SU-DHL-6 (cell line): ENCODE measurements around the gene GSK3B.
"Not testable (repeated sequence)": the region's sequence is repeated elsewhere in the genome, so short reads cannot be mapped to it uniquely, and the experiment has no call there.

Experiments
- H2AFZ ChIP-seq: fragments of 200-600 bp; sonication (generic); 2 replicates; pipeline ENCODE4 v1.6.1; 2014; ENCODE audit warnings: low read depth, mild to moderate bottlenecking, moderate library complexity, mixed read lengths, antibody characterized with exemption, low read length; ENCODE audit not compliant: severe bottlenecking
- H3F3A ChIP-seq: fragments of 200-600 bp; shearing (Covaris generic); 2 replicates; pipeline ENCODE4 v1.6.0; 2016; ENCODE audit warnings: antibody characterized with exemption, mild to moderate bottlenecking; ENCODE audit not compliant: insufficient read depth
- H3K27ac ChIP-seq: fragments of 200-600 bp; sonication (generic); 2 replicates; pipeline ENCODE4 v1.5.1; 2016; ENCODE audit warnings: low read depth, mild to moderate bottlenecking, low read length, moderate library complexity, mixed read lengths
- H3K27me3 ChIP-seq: fragments of 200-600 bp; sonication (generic), shearing (Covaris generic); 2 replicates; pipeline ENCODE4 v1.6.0; 2014; ENCODE audit warnings: mild to moderate bottlenecking, low read length
- H3K36me3 ChIP-seq: fragments of 200-600 bp; sonication (generic); 2 replicates; pipeline ENCODE4 v1.6.1; 2014; ENCODE audit warnings: mild to moderate bottlenecking, low read length, mixed read lengths
- H3K4me2 ChIP-seq: fragments of 300-600, 200-600 bp; shearing (Covaris generic), sonication (generic); 2 replicates; pipeline ENCODE4 v1.6.0; 2014; ENCODE audit warnings: low read length, low read depth, mild to moderate bottlenecking; ENCODE audit not compliant: poor library complexity, severe bottlenecking
- H3K4me3 ChIP-seq: fragments of 200-600 bp; sonication (generic); 2 replicates; pipeline ENCODE4 v1.5.1; 2014; ENCODE audit warnings: antibody characterized with exemption, low read length, mild to moderate bottlenecking, mixed read lengths; ENCODE audit not compliant: insufficient read depth, poor library complexity, severe bottlenecking
- H3K79me2 ChIP-seq: fragments of 200-600 bp; sonication (generic); 2 replicates; pipeline ENCODE4 v1.6.1; 2014; ENCODE audit warnings: mild to moderate bottlenecking, low read length, moderate library complexity; ENCODE audit not compliant: insufficient read depth
- H3K9ac ChIP-seq: fragments of 200-600 bp; sonication (generic); 2 replicates; pipeline ENCODE4 v1.7.0; 2014; ENCODE audit warnings: mild to moderate bottlenecking, low read length
- H3K9me2 ChIP-seq: fragments of 200-600 bp; sonication (generic); replicated peaks from 2 replicates; pipeline ENCODE4 v1.6.1; 2014; ENCODE audit warnings: low read length; ENCODE audit not compliant: insufficient read depth
- H3K9me3 ChIP-seq: fragments of 200-600 bp; sonication (generic); 2 replicates; pipeline ENCODE4 v1.6.1; 2014; ENCODE audit warnings: low read length, mixed read lengths; ENCODE audit not compliant: insufficient read depth
- H4K20me1 ChIP-seq: fragments of 200-600 bp; sonication (generic); 2 replicates; pipeline ENCODE4 v1.6.1; 2014; ENCODE audit warnings: low read depth, mild to moderate bottlenecking, antibody characterized with exemption, low read length, moderate library complexity, mixed read lengths
- EZH2phosphoT487 ChIP-seq: fragments of 200-600 bp; sonication (generic), shearing (Covaris generic); conservative IDR thresholded peaks from 2 replicates; pipeline ENCODE4 v1.6.1; 2018; ENCODE audit warnings: mild to moderate bottlenecking, antibody characterized with exemption, low read length, moderate library complexity, mixed read lengths
- TF ChIP-seq, protein P1 (sequence below): fragments of 200-600 bp; sonication (generic); IDR thresholded peaks from one replicate; pipeline ENCODE4 v1.5.1; 2017; ENCODE audit warnings: antibody characterized with exemption, mild to moderate bottlenecking, low read length, moderate library complexity; ENCODE audit not compliant: insufficient read depth, poor library complexity, severe bottlenecking

GSK3B gene

DNA sequence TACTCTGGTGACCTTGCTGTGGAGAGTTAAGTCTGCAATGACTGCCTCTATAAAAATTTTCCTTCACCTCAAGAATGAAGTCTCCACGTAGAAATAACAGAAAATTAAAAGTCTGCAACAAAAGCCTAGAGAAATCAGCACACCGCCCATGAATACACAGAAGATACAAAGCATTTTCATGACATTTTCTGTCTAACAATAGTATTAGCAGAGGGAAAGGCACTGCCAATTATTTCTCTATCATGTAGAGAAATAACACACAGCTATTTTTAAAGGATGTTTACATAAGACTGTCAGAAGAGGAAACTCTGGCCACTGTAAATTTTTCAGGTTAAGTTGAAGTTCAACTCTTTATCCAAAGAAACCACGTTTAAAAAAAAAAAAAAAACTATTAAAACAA lies 80.8 kb downstream of the GSK3B start:
- Histone ChIP-seq H3F3A (no peaks in the 10 kb centered on the region), H3K27me3 (no peaks in the 10 kb centered on the region), H3K4me2 (no peak overlapping the region), H3K9me3 (no peaks in the 10 kb centered on the region), H3K9me2 (no peaks in the 10 kb centered on the region), H3K4me3 (no peak overlapping the region), H4K20me1 (peaks cover 8% of the 10 kb centered on the region; the same call in 1 of the 2 replicates), H3K9ac (no peak overlapping the region), H3K36me3 (no peaks in the 10 kb centered on the region), H3K27ac (no peak overlapping the region), H3K79me2 (peaks cover 98% of the 10 kb centered on the region), H2AFZ (no peak overlapping the region)
- no peak for TF ChIP-seq EZH2phosphoT487
- TF ChIP-seq, protein P1, sequence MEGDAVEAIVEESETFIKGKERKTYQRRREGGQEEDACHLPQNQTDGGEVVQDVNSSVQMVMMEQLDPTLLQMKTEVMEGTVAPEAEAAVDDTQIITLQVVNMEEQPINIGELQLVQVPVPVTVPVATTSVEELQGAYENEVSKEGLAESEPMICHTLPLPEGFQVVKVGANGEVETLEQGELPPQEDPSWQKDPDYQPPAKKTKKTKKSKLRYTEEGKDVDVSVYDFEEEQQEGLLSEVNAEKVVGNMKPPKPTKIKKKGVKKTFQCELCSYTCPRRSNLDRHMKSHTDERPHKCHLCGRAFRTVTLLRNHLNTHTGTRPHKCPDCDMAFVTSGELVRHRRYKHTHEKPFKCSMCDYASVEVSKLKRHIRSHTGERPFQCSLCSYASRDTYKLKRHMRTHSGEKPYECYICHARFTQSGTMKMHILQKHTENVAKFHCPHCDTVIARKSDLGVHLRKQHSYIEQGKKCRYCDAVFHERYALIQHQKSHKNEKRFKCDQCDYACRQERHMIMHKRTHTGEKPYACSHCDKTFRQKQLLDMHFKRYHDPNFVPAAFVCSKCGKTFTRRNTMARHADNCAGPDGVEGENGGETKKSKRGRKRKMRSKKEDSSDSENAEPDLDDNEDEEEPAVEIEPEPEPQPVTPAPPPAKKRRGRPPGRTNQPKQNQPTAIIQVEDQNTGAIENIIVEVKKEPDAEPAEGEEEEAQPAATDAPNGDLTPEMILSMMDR, result no peak

DNA sequence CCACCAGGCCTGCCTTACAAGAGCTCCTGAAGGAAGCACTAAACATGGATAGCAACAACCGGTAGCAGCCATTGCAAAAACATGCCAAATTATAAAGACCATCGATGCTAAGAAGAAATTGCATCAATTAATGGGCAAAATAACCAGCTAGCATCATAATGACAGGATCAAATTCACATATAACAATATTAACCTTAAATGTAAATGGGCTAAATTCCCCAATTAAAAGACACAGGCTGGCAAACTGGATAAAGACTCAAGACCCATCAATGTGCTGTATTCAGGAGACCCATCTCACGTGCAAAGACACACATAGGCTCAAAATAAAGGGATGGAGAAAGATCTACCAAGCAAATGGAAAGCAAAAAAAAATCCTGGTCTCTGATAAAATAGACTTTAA lies 88.5 kb downstream of the GSK3B start:
- not testable (repeated sequence) for H4K20me1 ChIP-seq, H3K9me2 ChIP-seq, H3K36me3 ChIP-seq, H3K27ac ChIP-seq, H3K27me3 ChIP-seq, H3K4me2 ChIP-seq, H3K4me3 ChIP-seq, H3K9me3 ChIP-seq, H2AFZ ChIP-seq, H3K9ac ChIP-seq, H3F3A ChIP-seq
- peaks cover 94% of the 10 kb centered on the region for H3K79me2 ChIP-seq

- not testable (repeated sequence) for H3K4me2 ChIP-seq, H3K27me3 ChIP-seq, H3K9me2 ChIP-seq, H3K9ac ChIP-seq, H3K36me3 ChIP-seq, H3F3A ChIP-seq, H4K20me1 ChIP-seq, H2AFZ ChIP-seq, H3K4me3 ChIP-seq, H3K9me3 ChIP-seq, H3K27ac ChIP-seq
- peaks cover 85% of the 10 kb centered on the region for H3K79me2 ChIP-seq
Measured at GRCh38 chr3:120004008-120004498, 90.2 kb downstream of the GSK3B start.

GRCh38 chr3:119998166-119998565 lies 96.1 kb downstream of the GSK3B start:
- H3K79me2 ChIP-seq, result peaks cover 60% of the 10 kb centered on the region
- H3K4me3 ChIP-seq, result no peak overlapping the region
- H3K36me3 ChIP-seq, result peaks cover 10% of the 10 kb centered on the region
- no peaks in the 10 kb centered on the region for H3K9me3 ChIP-seq
- H3K9ac ChIP-seq, result no peak overlapping the region
- H3F3A ChIP-seq, result no peaks in the 10 kb centered on the region
- H3K9me2 ChIP-seq, result no peaks in the 10 kb centered on the region
- TF ChIP-seq EZH2phosphoT487, result no peak
- TF ChIP-seq, protein P1, result no peak
- H4K20me1 ChIP-seq, result 0 out of 2 replicates have a peak, but pooled peaks cover 4% of the 10 kb centered on the region
- no peaks in the 10 kb centered on the region for H3K27me3 ChIP-seq
- H2AFZ ChIP-seq, result no peak overlapping the region
- H3K27ac ChIP-seq, result no peak overlapping the region
- no peak overlapping the region for H3K4me2 ChIP-seq
